ENCODE data around the gene USP37. TPM values are rescaled to one million over a fixed set of nuclear protein-coding genes. Genes with fewer than 3 reads are reported as not detected.

USP37 gene
- total and polyA plus RNA-seq, 2 of the 13 experiments (the other 11 are each of a cell fraction or from before 2014, with no cell fraction given), result 6.5 to 30.6 TPM

GRCh38 chr2:218582076-218582475 is 13.9 kb upstream of the USP37 start (continued):
- TF ChIP-seq, protein P1, sequence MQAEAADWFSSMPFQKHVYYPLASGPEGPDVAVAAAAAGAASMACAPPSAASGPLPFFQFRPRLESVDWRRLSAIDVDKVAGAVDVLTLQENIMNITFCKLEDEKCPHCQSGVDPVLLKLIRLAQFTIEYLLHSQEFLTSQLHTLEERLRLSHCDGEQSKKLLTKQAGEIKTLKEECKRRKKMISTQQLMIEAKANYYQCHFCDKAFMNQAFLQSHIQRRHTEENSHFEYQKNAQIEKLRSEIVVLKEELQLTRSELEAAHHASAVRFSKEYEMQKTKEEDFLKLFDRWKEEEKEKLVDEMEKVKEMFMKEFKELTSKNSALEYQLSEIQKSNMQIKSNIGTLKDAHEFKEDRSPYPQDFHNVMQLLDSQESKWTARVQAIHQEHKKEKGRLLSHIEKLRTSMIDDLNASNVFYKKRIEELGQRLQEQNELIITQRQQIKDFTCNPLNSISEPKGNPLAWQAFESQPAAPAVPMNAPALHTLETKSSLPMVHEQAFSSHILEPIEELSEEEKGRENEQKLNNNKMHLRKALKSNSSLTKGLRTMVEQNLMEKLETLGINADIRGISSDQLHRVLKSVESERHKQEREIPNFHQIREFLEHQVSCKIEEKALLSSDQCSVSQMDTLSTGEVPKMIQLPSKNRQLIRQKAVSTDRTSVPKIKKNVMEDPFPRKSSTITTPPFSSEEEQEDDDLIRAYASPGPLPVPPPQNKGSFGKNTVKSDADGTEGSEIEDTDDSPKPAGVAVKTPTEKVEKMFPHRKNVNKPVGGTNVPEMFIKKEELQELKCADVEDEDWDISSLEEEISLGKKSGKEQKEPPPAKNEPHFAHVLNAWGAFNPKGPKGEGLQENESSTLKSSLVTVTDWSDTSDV (CRISPR knock-in tag; IDR thresholded peaks at IDR 0.05), result no peak
- no peak for TF ChIP-seq HCFC1 (IDR thresholded peaks at IDR 0.05; ENCODE audit: low read depth, low read length)
- no peak for TF ChIP-seq ATF4 (CRISPR knock-in tag; IDR thresholded peaks at IDR 0.05)
- TF ChIP-seq, protein P2, sequence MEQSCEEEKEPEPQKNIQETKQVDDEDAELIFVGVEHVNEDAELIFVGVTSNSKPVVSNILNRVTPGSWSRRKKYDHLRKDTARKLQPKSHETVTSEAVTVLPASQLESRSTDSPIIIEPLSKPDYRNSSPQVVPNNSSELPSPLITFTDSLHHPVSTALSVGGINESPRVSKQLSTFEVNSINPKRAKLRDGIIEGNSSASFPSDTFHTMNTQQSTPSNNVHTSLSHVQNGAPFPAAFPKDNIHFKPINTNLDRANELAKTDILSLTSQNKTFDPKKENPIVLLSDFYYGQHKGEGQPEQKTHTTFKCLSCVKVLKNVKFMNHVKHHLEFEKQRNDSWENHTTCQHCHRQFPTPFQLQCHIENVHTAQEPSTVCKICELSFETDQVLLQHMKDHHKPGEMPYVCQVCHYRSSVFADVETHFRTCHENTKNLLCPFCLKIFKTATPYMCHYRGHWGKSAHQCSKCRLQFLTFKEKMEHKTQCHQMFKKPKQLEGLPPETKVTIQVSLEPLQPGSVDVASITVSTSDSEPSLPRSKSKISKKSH (CRISPR knock-in tag; IDR thresholded peaks at IDR 0.05; ENCODE audit: borderline replicate concordance), result no peak
- no peak for TF ChIP-seq CEBPG (CRISPR knock-in tag; IDR thresholded peaks at IDR 0.05)
- no peak for TF ChIP-seq ZNF678 (CRISPR knock-in tag; IDR thresholded peaks at IDR 0.05)
- TF ChIP-seq ARID2 (CRISPR knock-in tag; IDR thresholded peaks at IDR 0.05; ENCODE audit: borderline replicate concordance), result no peak
- no peak for TF ChIP-seq ATF3 (CRISPR knock-in tag; IDR thresholded peaks at IDR 0.05)

Data from HepG2 (cell line).